Testis (tissue), 3 donors: ENCODE results near the gene SERPINA12. TPM values are rescaled to one million over a fixed set of nuclear protein-coding genes. Genes with fewer than 3 reads are reported as not detected.

Source experiments
- DNase-seq: peaks from one replicate; pipeline ENCODE4 v3.0.0-alpha.2; 2019
- H3K27ac ChIP-seq, 2 donors: fragments of 200-600 bp; sonication (generic); one replicate each; pipeline ENCODE4 v1.5.1; 2019
- H3K27me3 ChIP-seq: fragments of 200-600 bp; sonication (generic); one replicate; pipeline ENCODE4 v1.5.1; 2019
- H3K36me3 ChIP-seq: fragments of 200-600 bp; sonication (generic); one replicate; pipeline ENCODE4 v1.5.1; 2017; ENCODE audit warnings: low read depth; ENCODE audit errors: missing control alignments
- H3K4me1 ChIP-seq: fragments of 200-600 bp; sonication (generic); one replicate; pipeline ENCODE4 v1.5.1; 2019
- H3K4me3 ChIP-seq, 2 donors: fragments of 200-600 bp; sonication (generic); one replicate each; pipeline ENCODE4 v1.5.1; 2017 to 2019
- H3K9me3 ChIP-seq: fragments of 200-600 bp; sonication (generic); one replicate; pipeline ENCODE4 v1.5.1; 2017
- POLR2A ChIP-seq: fragments of 450-650 bp; IDR thresholded peaks from one replicate; pipeline ENCODE4 v1.6.1; 2017; ENCODE audit warnings: antibody characterized with exemption, mild to moderate bottlenecking, moderate library complexity
- WGBS, 2 donors: methylation state at CpG; one replicate each; pipeline ENCODE4 v1.1.5; 2018; 5-methylcytosine and 5-hydroxymethylcytosine counted together
- intact Hi-C: fragments of 100-400 bp; cut with DNase I; formaldehyde crosslinking; loops from one replicate; pipeline ENCODE4 v1.15.1; 2023; ENCODE audit warnings: low total_unique reads
- polyA plus RNA-seq: library from polyadenylated mRNA; stranded (reverse); fragments of 350-450 nt; fragmentation: Illumina TruSeq; extraction: RNeasy Lipid Tissue Mini Kit (QIAGEN cat#74804); gene quantifications from one replicate; pipeline ENCODE4 v1.2.3, GENCODE V29; 2014; ENCODE audit warnings: low read depth, low replicate concordance; ENCODE audit not compliant: insufficient read depth
- total RNA-seq, 2 donors: library from RNA; depleted of rRNA; stranded (reverse); fragments of >200 nt; gene quantifications; one replicate each; pipeline ENCODE4 v1.2.3, GENCODE V29; 2016
- TF ChIP-seq, protein P1 (sequence below), 3 experiments: fragments of 450-650 bp in 2 of 3; fragments of 200-600 bp in 1 of 3; sonication (generic) in 1 of 3; IDR thresholded peaks; one replicate each; pipeline ENCODE4 v1.5.1; 2016 to 2019; ENCODE audit warnings: antibody characterized with exemption in 3 of 3, mild to moderate bottlenecking in 2 of 3, moderate library complexity in 1 of 3

SERPINA12 gene
- total and polyA plus RNA-seq, 3 donors from 2014 or later, result 0.25 to 0.47 TPM; not detected in 1

DNA sequence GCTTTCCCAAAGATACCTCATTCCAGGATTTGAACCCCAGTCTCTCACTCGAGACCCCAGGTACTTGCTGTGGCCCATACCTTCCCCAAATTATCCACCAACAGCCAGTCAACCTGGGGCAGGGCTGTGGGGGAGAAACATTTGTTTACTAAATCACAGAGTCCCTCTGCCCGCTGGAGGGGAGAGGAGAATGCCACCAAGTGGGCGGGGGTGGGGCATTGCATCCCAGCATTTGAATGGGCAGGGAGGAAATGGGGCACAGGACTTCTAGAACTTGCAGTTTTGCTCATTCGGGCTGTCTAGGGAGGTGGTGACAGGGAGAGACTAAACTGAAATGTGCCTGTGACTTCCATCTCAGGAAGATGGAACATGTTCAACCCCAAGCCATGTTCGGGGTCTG, 22.4 kb downstream of the SERPINA12 start:
- no peak for TF ChIP-seq POLR2A
- TF ChIP-seq, protein P1, sequence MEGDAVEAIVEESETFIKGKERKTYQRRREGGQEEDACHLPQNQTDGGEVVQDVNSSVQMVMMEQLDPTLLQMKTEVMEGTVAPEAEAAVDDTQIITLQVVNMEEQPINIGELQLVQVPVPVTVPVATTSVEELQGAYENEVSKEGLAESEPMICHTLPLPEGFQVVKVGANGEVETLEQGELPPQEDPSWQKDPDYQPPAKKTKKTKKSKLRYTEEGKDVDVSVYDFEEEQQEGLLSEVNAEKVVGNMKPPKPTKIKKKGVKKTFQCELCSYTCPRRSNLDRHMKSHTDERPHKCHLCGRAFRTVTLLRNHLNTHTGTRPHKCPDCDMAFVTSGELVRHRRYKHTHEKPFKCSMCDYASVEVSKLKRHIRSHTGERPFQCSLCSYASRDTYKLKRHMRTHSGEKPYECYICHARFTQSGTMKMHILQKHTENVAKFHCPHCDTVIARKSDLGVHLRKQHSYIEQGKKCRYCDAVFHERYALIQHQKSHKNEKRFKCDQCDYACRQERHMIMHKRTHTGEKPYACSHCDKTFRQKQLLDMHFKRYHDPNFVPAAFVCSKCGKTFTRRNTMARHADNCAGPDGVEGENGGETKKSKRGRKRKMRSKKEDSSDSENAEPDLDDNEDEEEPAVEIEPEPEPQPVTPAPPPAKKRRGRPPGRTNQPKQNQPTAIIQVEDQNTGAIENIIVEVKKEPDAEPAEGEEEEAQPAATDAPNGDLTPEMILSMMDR (IDR thresholded peaks at IDR 0.05), result no peak
- WGBS, 2 donors, result 38 to 42% methylated on average over 3 to 5 of the region's 5 CpGs
- Histone ChIP-seq H3K9me3 (no peaks in the 10 kb centered on the region), H3K27ac (no peak overlapping the region), H3K4me1 (peaks cover 11% of the 10 kb centered on the region), H3K36me3 (no peaks in the 10 kb centered on the region), H3K27me3 (no peaks in the 10 kb centered on the region), H3K4me3 (peak overlapping the region in 1 of 2 donors; percentile 9)
- no peak for DNase-seq
- intact Hi-C loops, result no loop called here

DNA sequence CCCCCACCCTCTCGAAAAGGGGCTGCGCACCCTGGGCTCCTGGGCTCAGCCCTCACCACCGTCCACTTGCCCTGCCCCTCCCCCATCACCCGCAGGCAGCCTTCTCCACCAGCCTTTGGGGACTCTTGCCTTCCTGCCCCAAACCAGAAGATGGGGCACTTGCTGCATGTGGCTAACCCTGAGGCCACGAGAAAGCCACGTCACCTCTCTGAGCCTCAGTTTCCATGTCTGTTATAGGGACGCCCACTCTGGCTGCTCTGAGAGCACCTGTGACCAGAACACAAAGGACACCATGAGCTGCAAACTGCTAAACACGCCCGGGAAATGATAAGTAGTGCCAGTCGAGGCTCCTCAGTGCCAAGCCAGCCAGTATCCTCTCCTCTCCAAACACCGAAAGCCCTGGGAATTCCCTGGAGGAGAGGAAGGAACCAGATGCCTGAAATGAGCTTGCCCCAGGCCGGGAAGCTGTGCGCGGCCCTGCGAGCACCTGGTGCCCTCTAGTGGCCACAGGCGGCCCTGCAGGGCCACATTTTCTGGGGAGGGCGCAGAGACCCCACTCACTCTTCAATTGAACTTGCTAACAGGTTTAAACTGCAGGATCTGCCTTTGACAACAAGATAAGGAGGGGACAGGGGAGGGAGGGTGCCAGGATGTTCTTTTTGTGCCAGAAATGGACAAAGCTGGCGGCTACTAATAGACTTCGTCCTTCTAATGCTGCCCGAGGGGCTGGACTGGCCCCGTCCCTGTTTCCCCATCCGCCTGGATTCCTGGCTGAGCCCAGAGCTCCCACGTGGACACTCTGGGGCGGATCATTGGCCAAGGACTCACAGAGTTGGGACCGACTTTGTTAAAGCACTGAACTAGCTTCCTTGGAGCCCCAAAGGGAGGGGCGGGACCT, 23.1 kb downstream of the SERPINA12 start:
- peak; percentile 70 for DNase-seq
- no peak for TF ChIP-seq POLR2A
- TF ChIP-seq, protein P1 (IDR thresholded peaks at IDR 0.05), result peak; percentile 87 to 99 (median 88)
- Histone ChIP-seq H3K27ac (no peak overlapping the region), H3K36me3 (no peaks in the 10 kb centered on the region), H3K9me3 (no peaks in the 10 kb centered on the region), H3K27me3 (no peaks in the 10 kb centered on the region), H3K4me3 (peak overlapping the region in 1 of 2 donors; percentile 9), H3K4me1 (peaks cover 11% of the 10 kb centered on the region)
- intact Hi-C loops, result no loop called here
- 13 to 14% methylated on average over 18 to 25 of the region's 26 CpGs for WGBS, 2 donors

DNA sequence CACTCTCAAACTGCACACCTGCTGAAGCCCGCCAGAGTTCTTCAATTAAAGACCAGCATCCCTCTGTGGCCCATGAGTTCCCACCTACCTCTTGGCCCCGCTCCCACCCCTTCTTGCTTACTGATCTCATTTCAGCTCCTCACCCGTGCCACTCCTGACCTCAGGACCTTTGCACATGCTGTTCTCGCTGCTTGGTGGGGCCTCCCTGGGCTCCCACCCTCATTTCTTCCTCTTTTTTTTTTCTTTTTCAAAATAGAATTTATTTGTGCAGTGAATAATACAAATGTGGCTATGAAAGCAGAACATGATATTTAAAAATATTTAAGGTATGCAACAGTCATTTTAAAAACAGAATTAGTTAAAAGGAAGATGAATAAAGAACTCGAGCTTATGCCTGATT, 24.8 kb downstream of the SERPINA12 start:
- H3K27me3 ChIP-seq, result no peaks in the 10 kb centered on the region
- no peak overlapping the region for H3K27ac ChIP-seq
- H3K9me3 ChIP-seq, result no peaks in the 10 kb centered on the region
- 78 to 80% methylated on average over 5 of the region's 5 CpGs for WGBS, 2 donors
- no peak for DNase-seq
- H3K36me3 ChIP-seq, result no peaks in the 10 kb centered on the region
- intact Hi-C loops, result no loop called here
- peaks cover 11% of the 10 kb centered on the region for H3K4me1 ChIP-seq
- TF ChIP-seq, protein P1 (IDR thresholded peaks at IDR 0.05), result no peak
- TF ChIP-seq POLR2A, result no peak
- H3K4me3 ChIP-seq, result no peak overlapping the region

DNA sequence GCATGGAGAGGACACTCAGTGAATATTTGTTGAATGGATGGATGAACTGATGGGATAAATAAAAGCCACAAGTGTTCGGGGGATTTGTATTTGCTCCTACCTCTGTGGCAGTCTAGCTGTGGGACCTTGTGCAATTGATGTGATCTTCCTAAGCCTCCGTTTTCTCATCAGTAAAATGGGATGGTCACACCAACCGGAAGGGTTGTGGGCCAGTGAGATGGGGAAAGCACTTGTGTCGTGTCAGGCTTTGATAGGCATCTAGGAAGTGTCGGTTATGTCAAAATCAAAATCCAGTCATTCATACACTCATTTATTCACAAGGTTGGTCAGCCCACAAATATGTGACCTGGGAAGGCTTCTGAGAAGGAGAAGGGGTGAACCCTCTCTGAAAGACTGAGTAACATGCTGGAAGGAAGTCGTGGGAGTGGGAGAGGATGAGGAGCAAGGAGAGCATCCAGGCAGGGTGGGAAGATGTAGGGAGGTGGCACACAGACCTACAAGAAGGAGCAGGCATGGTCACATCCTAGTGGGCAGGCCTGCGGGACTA, 25.5 kb downstream of the SERPINA12 start:
- H3K36me3 ChIP-seq, result no peaks in the 10 kb centered on the region
- peaks cover 11% of the 10 kb centered on the region for H3K4me1 ChIP-seq
- WGBS, 2 donors, result 89 to 90% methylated on average over 7 of the region's 7 CpGs
- no peak overlapping the region for H3K27ac ChIP-seq
- DNase-seq, result no peak
- H3K9me3 ChIP-seq, result no peaks in the 10 kb centered on the region
- TF ChIP-seq, protein P1 (IDR thresholded peaks at IDR 0.05), result no peak
- TF ChIP-seq POLR2A, result no peak
- H3K4me3 ChIP-seq, result no peak overlapping the region
- intact Hi-C loops, result no loop called here
- no peaks in the 10 kb centered on the region for H3K27me3 ChIP-seq
